NOMO-1 treated with dmso at 0.1 percent for 144 hours (cell line): ENCODE data around the gene ARSB.
"Not testable (repeated sequence)": the region's sequence is repeated elsewhere in the genome, so short reads cannot be mapped to it uniquely, and the experiment has no call there.

Experiments
- DNase-seq: peaks from one replicate; lab custom pipeline; 2025; ENCODE audit not compliant: unreplicated experiment; lab: John Stamatoyannopoulos, UW

The ARSB gene

GRCh38 chr5:78851891-78852290 is 133.2 kb downstream of the ARSB start:
- DNase-seq, result not testable (repeated sequence)

- DNase-seq, result no peak
Measured at GRCh38 chr5:78845470-78845869, 139.6 kb downstream of the ARSB start.

GRCh38 chr5:78843436-78843835 is 141.7 kb downstream of the ARSB start:
- no peak for DNase-seq

GRCh38 chr5:78841767-78842166 is 143.3 kb downstream of the ARSB start:
- DNase-seq, result no peak

GRCh38 chr5:78838753-78839152 is 146.4 kb downstream of the ARSB start:
- no peak for DNase-seq

GRCh38 chr5:78837836-78838235 is 147.3 kb downstream of the ARSB start:
- no peak for DNase-seq

GRCh38 chr5:78835176-78835575 is 149.9 kb downstream of the ARSB start:
- no peak for DNase-seq

- no peak for DNase-seq
Measured at GRCh38 chr5:78833284-78833683, 151.8 kb downstream of the ARSB start.

- DNase-seq, result no peak
Measured at GRCh38 chr5:78830528-78831046, 154.5 kb downstream of the ARSB start.

GRCh38 chr5:78829811-78830527 is 155.1 kb downstream of the ARSB start:
- no peak for DNase-seq

- no peak for DNase-seq
Measured at GRCh38 chr5:78827725-78828124, 157.4 kb downstream of the ARSB start.

GRCh38 chr5:78824831-78825281 is 160.3 kb downstream of the ARSB start:
- no peak for DNase-seq

GRCh38 chr5:78823196-78823595 is 161.9 kb downstream of the ARSB start:
- DNase-seq, result no peak

- no peak for DNase-seq
Measured at GRCh38 chr5:78821536-78822021, 163.5 kb downstream of the ARSB start.

- no peak for DNase-seq
Measured at GRCh38 chr5:78819707-78820106, 165.4 kb downstream of the ARSB start.

- no peak for DNase-seq
Measured at GRCh38 chr5:78819166-78819565, 165.9 kb downstream of the ARSB start.

GRCh38 chr5:78816143-78816765 is 168.9 kb downstream of the ARSB start:
- no peak for DNase-seq

- no peak for DNase-seq
Measured at GRCh38 chr5:78813906-78814530, 171.1 kb downstream of the ARSB start.

- DNase-seq, result no peak
Measured at GRCh38 chr5:78813286-78813685, 171.8 kb downstream of the ARSB start.

- no peak for DNase-seq
Measured at GRCh38 chr5:78811866-78812265, 173.2 kb downstream of the ARSB start.

- no peak for DNase-seq
Measured at GRCh38 chr5:78811121-78811817, 173.8 kb downstream of the ARSB start.
